ENCODE results near the gene PDE3B.
"Not testable (repeated sequence)": the region's sequence is repeated elsewhere in the genome, so short reads cannot be mapped to it uniquely, and the experiment has no call there.

- not testable (repeated sequence) for TF ChIP-seq EZH2 (IDR thresholded peaks at IDR 0.05); CTCF (IDR thresholded peaks at IDR 0.05 in 2 of 3, conservative IDR thresholded peaks at IDR 0.05 in 1 of 3; ENCODE audit: borderline replicate concordance in 1 of 3, insufficient read depth in 1 of 3, low read depth in 2 of 3, low read length in 2 of 3); YY1 (IDR thresholded peaks at IDR 0.05; ENCODE audit: extremely low read depth, insufficient replicate concordance, low read depth, low read length); POLR2AphosphoS5 (IDR thresholded peaks at IDR 0.05; ENCODE audit: low read depth, low read length); MAX (IDR thresholded peaks at IDR 0.05); POLR2A (IDR thresholded peaks at IDR 0.05; ENCODE audit: borderline replicate concordance, extremely low read depth, insufficient read depth, insufficient read length); SP1 (IDR thresholded peaks at IDR 0.05; ENCODE audit: low read depth); CBX3 (IDR thresholded peaks at IDR 0.05; ENCODE audit: low read depth); EZH2phosphoT487 (IDR thresholded peaks at IDR 0.05; ENCODE audit: borderline replicate concordance)
These were observed 115.9 kb downstream of the PDE3B start for GRCh38 chr11:14759300-14760012.
